GM19438 (cell line): ENCODE results near the gene NUDT6.

Experiments
- ATAC-seq: cut with Tn5 transposase; IDR thresholded peaks from one replicate; pipeline ENCODE4 v1.9.1; 2021; ENCODE audit warnings: low read depth; ENCODE audit not compliant: unreplicated experiment

Gene NUDT6

DNA sequence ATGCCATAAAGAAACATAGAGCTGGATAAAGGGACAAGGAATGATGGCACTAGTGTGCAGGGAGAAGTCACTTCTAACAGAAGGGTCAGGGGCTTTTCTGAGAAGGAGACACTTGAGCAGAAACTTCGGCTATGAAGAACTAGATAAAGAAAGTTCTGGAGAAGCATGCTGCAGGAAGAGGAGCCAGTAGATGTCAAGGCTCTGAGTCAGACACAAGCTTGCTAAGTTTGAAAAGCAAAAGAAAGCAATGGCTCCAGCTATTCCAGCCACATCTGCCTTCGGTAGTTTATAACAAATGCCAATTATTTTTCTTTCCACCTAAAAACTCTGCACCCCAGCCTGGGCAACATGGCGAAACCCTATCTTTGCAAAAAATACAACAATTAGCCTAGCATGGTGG lies 7.5 kb downstream of the NUDT6 start:
- no peak for ATAC-seq

DNA sequence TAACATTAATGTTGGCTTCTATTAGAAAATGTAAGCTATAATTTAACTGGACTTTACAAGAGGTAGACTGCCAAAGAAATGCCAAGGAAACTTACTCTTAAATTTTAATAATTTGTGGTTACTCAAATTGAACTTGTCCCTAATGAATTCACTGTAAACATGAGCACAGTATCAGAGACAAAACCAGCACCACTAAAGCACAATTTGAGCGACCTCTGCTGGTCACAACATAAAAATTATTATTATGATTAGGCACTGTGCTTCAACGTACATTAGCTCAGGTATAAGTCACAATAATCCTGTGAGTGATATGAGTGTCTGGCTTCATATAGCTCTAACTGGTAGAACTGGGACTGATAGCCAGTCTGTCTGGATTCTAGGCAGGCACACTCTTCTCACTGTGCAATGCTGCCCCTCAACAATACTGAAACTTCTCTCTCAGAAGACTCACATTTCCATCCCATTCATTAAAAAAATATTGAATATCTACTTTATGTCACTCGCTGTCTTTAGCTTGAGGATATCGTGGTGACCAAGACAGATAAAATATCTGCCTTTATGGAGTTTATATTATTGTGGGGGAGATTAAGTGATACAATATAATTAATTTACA lies 8.0 kb downstream of the NUDT6 start:
- ATAC-seq = peak; percentile 90

GRCh38 chr4:122912810-122913575 lies 9.4 kb downstream of the NUDT6 start:
- ATAC-seq = no peak

DNA sequence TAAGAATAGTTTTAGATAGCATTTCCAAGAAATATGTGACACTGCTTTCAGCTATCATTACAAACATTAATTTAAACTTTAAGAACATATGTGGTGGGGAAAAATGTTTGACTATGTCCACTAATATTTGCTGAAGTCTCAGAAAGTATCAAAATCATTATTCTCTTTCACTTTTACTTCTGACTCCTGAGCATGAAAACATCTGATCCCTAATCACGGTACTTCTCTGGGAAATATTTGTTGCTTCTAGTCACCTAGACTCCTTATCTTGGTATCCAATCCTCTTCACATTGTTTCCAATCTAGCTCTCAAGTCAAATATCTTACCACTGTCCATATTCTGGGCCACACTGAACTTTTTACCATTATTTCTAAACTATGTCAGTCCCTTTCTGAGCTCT lies 10.8 kb downstream of the NUDT6 start:
- no peak for ATAC-seq

DNA sequence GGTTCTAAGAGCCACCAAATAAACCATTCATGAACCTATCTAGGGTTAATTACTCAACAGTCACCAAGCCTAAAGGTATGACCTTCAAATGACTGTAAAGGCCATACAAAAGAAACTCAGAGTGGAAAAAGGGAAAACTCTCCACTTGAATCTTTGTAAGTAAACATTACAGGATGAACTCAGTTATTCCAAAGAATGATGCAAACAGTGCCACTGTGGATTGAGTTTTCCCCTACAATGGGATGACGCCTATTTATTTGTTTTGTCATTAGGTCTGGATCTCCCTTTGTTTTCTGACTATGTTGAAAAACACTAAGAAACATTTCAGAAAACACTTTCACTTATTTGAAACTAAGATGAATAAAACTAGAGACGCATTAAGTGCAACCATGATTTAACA lies 12.7 kb downstream of the NUDT6 start:
- no peak for ATAC-seq

GRCh38 chr4:122908223-122908622 lies 14.2 kb downstream of the NUDT6 start:
- no peak for ATAC-seq

GRCh38 chr4:122906859-122907305 lies 15.5 kb downstream of the NUDT6 start:
- ATAC-seq = no peak

DNA sequence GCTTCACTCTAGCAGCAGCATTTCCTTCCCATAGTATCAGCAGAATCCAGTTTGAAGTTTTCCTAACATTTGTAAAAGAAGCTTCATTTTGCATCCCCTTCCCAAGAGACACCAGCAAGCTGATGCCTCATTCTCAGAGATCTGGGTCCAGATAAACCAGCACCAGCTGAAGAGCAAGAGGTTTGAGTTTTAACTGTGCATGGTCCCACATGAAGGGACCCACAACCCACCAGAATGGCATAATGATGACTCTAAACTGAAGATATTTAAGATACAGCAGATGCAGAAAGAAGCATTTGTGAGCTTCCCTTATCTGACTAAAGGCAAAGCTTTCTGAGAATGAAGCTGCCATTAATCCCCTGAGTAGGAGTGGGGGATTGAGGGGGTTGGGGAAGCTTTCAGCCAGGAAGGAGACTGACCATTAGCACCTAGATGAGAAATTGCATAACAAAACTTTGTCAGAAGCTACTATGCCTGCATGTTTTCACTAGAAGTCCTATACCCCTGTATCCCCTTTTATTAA lies 18.6 kb downstream of the NUDT6 start:
- no peak for ATAC-seq

DNA sequence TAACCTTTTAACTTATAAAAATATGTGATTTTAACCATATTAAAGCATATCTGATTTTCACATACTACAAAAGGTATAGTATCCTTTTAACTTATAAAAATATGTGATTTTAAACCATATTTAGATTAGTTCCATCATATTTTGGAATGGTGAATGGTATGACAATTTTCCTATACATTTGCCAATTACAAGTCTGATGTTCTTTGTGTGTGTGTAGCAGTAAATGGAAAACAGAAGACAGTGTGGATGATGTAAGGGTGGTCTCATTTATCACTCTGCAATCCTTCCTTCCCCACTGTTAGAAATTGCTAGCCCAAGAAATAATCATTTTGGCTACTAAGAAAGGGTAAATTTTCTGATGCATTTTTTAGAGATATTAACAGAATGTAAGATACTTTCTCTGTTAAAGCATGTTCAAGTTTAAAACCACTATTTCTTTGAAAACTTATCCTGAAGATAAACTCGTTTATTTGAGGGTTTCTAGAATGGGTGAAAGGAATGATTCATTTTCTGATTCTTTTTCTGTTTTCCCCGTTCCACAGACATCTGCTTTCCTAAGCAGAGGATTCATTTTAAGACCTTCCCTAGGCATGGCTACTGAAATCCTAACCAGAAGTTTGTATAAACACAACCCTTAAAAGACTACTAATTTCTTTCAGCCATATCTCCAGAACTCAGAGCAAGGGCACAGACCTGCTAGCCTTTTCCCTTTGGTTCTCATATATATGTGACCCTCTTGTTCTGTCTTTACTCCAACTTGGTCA lies 21.0 kb downstream of the NUDT6 start:
- ATAC-seq = no peak

GRCh38 chr4:122900314-122900713 lies 22.1 kb downstream of the NUDT6 start:
- no peak for ATAC-seq

- ATAC-seq = no peak
These were observed 22.7 kb downstream of the NUDT6 start for GRCh38 chr4:122899682-122900081.

- ATAC-seq = no peak
These were observed 23.8 kb downstream of the NUDT6 start for GRCh38 chr4:122898370-122899150.

DNA sequence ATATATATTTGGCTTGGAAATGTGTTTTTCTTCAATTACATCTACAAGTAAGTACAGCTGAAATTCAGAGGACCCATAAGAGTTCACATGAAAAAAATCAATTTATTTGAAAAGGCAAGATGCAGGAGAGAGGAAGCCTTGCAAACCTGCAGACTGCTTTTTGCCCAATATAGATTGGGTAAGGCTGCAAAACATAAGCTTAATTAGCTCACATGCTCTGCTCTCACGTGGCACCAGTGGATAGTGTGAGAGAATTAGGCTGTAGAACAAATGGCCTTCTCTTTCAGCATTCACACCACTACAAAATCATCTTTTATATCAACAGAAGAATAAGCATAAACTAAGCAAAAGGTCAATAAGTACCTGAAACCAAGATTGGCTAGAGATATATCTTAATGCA lies 26.1 kb downstream of the NUDT6 start:
- ATAC-seq = no peak

GRCh38 chr4:122895336-122895995 lies 26.9 kb downstream of the NUDT6 start:
- no peak for ATAC-seq

GRCh38 chr4:122894827-122895226 lies 27.6 kb downstream of the NUDT6 start:
- no peak for ATAC-seq

DNA sequence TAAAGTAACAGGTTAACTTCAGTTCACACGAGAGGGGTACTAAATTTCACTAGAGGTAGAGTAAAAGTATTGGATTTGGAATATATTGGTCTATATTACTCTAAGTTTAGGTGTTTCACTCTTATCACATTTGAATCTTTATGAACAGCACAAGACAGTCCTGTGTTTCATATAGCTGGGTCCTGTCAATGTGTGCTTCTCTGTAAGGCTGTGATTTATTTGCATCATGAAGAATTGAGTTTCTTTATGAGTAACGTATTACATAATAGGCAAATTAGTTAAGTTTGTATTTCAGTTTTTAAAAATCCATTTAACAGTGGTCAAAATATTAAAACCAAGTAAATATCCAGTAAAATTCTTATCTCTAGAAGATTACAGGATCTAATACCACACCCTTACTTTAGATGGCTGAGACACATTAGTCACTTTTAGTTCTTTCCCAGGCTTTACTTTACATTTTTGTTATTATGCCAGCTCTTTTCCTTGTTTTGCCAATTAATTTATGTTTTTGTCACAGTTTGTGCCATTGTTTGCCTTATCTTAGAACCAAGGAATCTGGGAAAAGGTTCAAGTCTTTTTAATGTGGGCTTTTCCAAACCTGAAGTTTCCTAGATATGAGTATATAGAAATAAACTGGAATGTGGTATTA lies 32.1 kb downstream of the NUDT6 start:
- ATAC-seq = no peak

DNA sequence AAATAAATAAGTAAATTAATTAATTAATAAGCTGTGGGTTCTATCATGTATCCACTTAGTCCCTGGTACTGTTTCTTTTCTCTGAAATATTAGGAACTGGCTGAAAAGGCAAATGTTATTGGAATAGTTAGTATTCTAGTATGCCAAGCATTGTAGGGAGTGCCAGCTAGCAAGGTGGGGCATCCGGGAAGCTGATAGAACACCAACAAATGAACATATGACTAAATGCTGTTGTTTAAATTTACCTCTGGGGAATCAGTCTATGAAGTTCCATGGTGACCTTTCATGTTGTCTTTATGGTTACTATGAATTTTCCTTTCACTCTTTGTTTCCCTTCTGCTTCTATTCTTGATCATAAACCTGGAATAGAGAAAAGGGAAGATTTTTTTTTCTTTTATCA lies 32.7 kb downstream of the NUDT6 start:
- no peak for ATAC-seq

- no peak for ATAC-seq
These were observed 37.9 kb downstream of the NUDT6 start for GRCh38 chr4:122884499-122884898.

GRCh38 chr4:122882857-122883735 lies 39.3 kb downstream of the NUDT6 start:
- no peak for ATAC-seq
